Activated CD4-positive, alpha-beta T cell treated with anti-CD3 and anti-CD28 coated beads, Interleukin-2, amount 50 U/mL, for 48 hours (primary cell): ENCODE results near the gene ARHGEF12.

Experiments used
- DNase-seq, 2 experiments: peaks; one replicate each; pipeline ENCODE4 v3.0.0-alpha.2; 2020

ARHGEF12 gene, protein sequence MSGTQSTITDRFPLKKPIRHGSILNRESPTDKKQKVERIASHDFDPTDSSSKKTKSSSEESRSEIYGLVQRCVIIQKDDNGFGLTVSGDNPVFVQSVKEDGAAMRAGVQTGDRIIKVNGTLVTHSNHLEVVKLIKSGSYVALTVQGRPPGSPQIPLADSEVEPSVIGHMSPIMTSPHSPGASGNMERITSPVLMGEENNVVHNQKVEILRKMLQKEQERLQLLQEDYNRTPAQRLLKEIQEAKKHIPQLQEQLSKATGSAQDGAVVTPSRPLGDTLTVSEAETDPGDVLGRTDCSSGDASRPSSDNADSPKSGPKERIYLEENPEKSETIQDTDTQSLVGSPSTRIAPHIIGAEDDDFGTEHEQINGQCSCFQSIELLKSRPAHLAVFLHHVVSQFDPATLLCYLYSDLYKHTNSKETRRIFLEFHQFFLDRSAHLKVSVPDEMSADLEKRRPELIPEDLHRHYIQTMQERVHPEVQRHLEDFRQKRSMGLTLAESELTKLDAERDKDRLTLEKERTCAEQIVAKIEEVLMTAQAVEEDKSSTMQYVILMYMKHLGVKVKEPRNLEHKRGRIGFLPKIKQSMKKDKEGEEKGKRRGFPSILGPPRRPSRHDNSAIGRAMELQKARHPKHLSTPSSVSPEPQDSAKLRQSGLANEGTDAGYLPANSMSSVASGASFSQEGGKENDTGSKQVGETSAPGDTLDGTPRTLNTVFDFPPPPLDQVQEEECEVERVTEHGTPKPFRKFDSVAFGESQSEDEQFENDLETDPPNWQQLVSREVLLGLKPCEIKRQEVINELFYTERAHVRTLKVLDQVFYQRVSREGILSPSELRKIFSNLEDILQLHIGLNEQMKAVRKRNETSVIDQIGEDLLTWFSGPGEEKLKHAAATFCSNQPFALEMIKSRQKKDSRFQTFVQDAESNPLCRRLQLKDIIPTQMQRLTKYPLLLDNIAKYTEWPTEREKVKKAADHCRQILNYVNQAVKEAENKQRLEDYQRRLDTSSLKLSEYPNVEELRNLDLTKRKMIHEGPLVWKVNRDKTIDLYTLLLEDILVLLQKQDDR (N-terminal part only)

DNA sequence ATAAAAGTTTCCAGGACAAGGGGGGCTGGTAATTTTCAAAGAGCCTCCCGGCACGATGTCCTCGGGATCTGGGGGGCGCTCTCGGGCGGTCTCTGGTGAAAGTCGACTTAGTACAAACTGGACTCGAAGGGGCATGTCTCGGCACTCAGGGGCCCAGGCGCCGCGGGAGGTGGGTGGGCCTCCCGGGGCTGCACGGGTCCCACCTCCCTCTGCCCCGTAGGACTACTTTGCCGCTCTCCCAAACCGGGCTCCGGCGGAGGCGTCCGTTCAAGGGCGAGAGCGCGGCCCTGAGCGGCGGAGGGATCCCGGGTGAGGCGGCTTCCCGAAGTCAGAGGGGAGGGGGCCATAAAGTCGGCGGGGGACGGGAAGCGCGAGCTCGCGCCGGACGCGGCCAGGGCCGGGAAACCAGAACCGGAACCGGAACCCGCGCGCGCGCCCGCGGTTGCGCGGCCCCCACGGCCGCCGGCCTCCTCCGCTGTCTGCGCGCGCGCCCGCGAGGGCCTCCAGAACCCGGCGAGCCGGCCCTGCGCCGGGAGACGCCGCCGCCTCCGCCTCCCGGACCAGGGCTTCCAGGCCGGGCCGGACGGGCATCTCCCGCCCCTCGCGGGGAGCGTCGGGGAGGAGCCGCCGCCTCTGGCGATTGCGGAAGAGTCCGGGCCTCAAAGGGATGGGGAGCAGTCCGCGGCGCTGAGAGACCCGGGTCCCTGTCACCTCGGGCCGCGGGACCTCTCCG is at the start of gene ARHGEF12:
Gene ARHGEF12 (plus strand): TSS at position 506 of the 733 bp plus-strand sequence. CDS start 831 bp downstream, outside the sequence.
- peak; percentile 88 to 89 for DNase-seq

DNA sequence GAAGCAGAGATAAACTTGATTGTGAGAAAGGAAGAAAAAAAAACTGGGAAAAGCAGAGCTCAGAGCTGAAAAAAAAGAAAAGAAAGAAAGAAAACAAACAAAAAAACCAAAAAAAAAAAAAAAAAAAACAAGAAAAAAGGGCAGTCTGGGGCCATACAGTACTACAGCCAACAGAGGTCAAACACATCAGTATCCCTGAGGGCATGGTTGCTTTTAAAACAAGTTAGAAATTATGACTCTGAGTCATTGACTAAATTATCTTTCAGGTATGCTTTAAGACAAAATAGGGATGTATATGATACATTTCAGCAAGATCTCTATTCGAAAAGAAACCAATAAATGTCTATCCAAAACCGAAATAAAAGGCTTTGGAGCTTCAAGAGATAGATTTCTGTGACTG is 48.2 kb upstream of the ARHGEF12 start:
- no peak for DNase-seq

GRCh38 chr11:120289426-120289825 is 46.8 kb upstream of the ARHGEF12 start:
- DNase-seq, result no peak

DNA sequence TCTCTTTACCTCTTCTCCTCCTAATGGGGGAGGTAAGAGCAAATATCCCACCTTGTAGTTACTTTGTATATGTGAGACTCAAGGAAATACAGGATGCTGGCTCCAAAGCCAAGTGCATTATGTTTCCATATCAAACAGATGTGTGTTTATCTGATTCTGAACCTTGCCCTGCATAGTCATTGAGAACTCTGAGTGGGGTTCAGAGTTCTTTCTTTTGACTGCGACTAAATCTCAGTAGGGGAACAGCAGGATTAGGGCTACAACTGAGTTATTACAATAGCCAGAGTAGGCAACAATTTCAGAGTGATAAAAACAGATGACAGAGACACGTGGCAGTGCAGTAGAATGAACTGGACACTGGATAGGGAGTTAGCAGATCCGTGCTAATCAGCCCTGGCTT is 45.3 kb upstream of the ARHGEF12 start:
- DNase-seq, result no peak

GRCh38 chr11:120293038-120293800 is 43.0 kb upstream of the ARHGEF12 start:
- no peak for DNase-seq

GRCh38 chr11:120294096-120294495 is 42.1 kb upstream of the ARHGEF12 start:
- no peak for DNase-seq

DNA sequence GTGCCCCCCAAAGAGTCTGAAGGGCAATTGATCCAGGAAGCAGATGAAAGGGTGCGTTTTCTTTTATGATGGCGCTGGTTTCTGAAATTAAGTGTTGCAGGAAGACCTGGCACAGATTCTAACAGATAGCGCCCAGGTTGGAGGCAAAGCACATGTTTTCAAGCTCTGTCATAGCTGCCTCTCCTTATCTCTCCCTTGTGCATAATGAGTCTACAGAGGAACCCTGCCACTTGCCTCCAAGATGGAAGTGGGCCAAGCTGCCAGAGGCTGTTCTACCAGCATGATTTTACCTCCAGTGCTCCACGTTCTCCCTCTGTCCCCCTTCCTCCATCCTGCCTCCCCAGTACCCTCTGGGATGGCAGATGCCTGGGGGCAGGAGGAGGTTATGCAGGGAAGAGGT is 41.1 kb upstream of the ARHGEF12 start:
- no peak for DNase-seq

DNA sequence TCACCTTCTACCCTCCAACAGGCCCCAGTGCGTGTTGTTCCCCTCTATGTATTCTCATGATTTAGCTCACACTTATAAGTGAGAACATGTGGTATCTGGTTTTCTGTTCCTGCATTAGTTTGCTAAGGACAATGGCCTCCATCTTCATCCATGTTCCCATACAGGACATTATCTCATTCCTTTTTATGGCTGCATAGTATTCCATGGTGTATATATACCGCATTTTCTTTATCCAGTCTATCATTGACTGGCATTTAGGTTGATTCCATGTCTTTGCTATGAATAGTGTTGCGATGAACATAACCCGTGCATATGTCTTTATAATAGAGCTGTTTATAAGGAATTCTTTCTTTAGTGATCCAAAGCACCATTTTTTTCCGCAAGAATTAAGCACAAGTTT is 39.7 kb upstream of the ARHGEF12 start:
- no peak for DNase-seq

DNA sequence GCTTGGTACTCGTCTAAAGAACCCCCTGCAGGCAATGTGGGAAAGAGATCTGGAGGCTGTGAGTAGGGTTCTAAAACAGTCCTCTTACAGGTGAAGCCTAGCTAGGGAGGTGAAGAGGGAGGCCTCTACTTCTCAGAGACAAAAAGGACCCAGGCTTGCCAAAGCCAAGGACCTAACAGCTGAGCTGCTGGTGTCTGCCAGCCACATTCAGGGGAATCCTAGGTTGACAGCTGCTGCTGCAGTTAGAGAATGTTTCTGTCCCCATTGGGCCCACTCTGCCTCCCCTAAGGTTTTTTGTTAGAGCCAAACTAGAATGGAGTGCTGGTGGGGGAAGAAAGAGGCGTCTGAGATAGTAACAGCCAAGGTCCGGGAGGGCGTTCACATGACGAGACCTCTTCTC is 37.8 kb upstream of the ARHGEF12 start:
- DNase-seq, result no peak

DNA sequence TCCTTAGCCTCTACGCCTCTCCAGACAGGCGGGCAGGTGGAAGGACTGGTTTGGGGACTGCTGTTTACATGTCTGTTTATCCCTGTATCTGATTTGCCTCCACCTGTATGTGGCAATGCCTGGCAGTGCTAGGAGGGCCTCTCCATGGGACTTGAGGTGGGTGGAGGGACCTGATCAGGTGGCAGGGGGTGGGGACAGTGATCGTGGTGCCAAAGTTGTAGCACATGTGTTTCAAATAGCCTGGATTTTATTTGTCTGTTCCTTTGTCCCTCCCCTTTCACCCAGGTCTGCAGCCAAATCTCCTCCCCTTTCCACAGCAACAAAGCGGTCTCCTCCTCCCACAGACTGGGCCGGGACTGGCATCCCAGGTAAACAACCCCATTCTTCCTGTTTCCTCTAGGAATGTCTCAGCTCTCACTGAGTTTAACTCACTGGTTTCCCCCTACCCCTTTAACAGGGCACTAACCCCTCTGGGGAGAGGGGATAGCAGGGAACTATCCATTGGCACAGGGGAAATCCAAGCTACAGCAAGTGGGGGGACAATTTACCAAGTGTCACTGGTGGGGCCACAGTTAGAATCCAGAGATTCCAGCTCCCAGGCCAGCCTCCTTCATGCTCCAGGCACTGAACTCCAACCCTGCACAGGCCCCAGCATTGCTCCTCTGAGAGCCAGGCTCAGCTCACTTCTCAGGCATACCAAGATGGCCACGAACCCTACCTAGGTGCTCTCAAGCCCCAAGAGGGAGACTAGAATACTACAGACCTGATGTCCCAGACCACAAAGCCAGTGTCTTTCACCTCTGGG is 34.0 kb upstream of the ARHGEF12 start:
- no peak for DNase-seq

DNA sequence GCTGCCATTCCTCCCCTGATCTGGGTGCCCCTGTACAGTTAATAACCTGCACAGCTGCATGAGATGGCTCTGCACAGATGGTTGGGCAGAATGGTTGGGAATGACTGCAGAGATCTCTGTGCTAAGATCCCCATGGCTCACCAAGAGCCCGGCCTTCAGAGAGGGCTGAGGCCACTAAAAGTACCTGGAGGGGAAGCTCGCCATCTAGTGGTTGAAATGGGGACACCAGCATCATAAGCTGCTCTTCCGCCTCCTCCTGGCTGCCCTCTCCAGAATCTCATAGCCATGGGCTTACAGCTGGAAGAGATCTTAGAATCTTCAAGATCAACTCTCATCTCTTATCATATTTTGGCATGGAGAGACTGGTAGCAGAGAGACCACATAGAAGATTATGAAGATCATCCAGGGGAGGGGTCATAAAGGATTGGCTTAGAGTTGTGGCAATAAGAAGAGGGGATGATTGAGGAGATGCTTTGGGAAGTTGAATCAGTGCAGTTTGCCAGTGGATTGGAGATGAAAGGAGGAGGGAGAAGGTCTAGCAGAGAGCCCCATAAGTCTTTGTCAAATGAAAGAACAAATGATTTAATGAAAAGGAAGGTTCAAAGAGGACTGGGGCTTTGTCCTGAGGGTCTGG is 33.1 kb upstream of the ARHGEF12 start:
- DNase-seq, result peak; percentile 75 to 77

GRCh38 chr11:120304526-120304925 is 31.7 kb upstream of the ARHGEF12 start:
- DNase-seq, result no peak

GRCh38 chr11:120305286-120305685 is 30.9 kb upstream of the ARHGEF12 start:
- DNase-seq, result no peak

DNA sequence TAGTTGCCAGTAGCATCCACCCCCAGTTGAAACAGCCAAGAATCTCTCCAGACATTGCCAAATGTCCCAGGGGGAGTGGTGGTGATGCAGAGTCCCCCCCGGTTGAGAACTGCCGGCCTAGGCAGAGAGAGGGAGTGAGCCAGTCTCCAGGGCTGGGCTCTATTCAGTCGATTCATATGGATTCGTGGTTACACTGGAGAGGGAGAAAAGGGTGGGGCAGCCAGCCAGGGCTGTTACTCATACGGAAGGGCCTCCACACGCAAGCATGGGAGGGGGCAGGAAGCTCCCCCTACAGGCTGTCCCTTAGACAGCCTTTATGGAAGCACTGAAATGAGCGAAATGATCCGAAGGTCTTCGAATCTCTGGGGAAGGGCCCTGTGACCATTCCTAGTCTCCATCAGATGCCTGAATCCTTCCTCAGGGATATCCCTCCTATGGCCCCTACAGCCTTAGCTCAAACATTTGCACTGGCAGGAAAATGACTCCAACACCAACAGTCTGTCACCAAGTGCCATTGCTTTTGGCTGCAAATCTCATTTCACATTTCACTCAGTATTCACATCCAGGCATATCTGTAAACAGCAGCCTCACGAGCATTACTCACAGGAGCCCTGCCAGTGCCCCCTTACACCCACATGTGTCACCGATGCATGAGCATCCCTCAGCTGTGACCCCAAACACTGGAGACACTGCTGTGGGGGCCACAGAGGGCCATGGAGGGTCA is 29.5 kb upstream of the ARHGEF12 start:
- no peak for DNase-seq

GRCh38 chr11:120307476-120307875 is 28.7 kb upstream of the ARHGEF12 start:
- DNase-seq, result no peak

- DNase-seq, result no peak
These were observed 28.1 kb upstream of the ARHGEF12 start for GRCh38 chr11:120308081-120308480.

- no peak for DNase-seq
These were observed 25.3 kb upstream of the ARHGEF12 start for GRCh38 chr11:120310870-120311269.

GRCh38 chr11:120314861-120315260 is 21.4 kb upstream of the ARHGEF12 start:
- no peak for DNase-seq

- no peak for DNase-seq
These were observed 19.1 kb upstream of the ARHGEF12 start for GRCh38 chr11:120316880-120317688.
